Activated naive CD8-positive, alpha-beta T cell treated with anti-CD3 and anti-CD28 coated beads, Interleukin-2, amount 50 U/mL, for 16 hours (primary cell): ENCODE results near the gene MTG1.
"Not testable (repeated sequence)": the region's sequence is repeated elsewhere in the genome, so short reads cannot be mapped to it uniquely, and the experiment has no call there.

Source experiments
- DNase-seq: peaks from one replicate; pipeline ENCODE4 v3.0.0-alpha.2; 2020; ENCODE audit warnings: low read depth, low spot score

Gene MTG1

GRCh38 chr10:133465950-133466474 is 72.1 kb downstream of the MTG1 start:
- no peak for DNase-seq

GRCh38 chr10:133466683-133467275 is 72.8 kb downstream of the MTG1 start:
- no peak for DNase-seq

DNA sequence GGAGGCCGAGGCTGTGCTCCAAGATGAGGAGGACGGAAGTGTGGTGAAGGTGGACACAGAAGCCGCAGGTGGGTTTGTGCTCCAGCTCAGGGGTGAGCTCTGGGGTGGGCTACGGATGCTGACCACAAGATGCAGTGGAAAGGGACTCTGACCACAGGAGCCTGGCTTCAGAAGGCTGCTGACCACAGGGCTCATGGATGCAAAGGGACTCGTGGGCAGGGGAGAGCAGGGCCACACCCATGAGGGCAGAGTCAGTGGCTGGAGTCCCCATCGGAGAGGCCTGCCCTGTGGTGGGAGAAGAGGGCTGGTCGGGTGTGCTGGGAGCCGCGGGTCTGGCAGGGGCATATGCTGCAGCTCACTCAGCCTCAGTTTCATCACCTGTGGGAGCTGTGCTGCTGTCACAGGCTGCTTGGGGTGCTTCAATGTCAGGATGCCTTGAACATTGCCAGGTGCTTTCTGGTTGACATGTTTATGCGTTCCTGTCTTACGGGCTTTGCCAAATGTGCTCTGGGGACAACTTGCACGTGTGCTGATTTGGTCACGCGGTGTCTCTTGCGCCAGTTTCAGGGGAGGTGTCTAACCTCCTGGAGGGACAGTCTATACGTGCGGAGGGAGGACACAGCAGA is 73.4 kb downstream of the MTG1 start:
- no peak for DNase-seq

- not testable (repeated sequence) for DNase-seq
These were observed 75.2 kb downstream of the MTG1 start for GRCh38 chr10:133469205-133469604.

DNA sequence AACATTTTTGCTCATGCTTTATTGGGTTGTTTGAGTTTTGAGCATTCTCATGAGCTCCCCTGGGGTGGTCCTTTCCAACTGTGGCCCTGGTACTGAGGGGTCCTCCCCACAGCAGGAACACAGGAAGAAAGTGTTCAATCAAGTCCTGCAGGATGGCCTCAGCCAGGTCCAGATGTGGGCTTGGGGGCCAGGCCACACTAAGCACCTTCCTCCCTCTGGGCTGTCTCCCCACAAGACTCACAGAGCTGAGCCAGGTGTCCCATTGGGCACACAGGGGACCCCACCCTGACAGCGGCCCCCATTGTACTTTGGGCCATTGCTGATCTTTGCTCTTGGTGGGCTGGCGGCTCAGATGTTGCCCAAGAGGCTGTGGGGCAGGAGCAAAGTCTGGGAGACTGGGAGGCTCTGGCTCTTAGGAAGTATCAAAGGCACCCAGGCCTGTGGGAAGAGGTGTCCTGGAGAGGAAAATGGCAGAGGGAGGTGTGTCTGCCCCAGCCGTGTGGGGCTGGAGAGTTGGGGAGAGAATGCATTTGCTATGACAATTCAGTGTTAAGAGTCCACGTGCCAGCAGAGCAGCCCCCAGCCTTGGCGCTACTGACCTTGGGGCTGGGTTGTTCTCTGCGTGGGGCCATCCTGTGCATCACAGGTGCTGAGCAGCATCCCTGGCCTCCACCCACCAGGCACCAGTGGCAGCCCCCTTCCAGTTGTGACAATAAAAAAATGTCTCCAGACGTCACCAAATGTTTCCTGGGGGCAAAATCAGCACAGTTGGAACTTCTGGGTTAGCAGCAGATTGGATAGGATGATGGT is 77.5 kb downstream of the MTG1 start:
- no peak for DNase-seq
